ENCODE data around the gene RPS6KA1. TPM values are rescaled to one million over a fixed set of nuclear protein-coding genes. Genes with fewer than 3 reads are reported as not detected.

RPS6KA1 gene
- total and polyA plus RNA-seq, 9 of the 15 experiments (the other 6 are each of a cell fraction or from before 2014, with no cell fraction given), result 2.4 to 61.0 (median 35.5) TPM

GRCh38 chr1:26522073-26522472, 7.5 kb upstream of the RPS6KA1 start (continued):
- TF ChIP-seq ZBTB40 (IDR thresholded peaks at IDR 0.05) (no peak), ZBTB40 (CRISPR knock-in tag; IDR thresholded peaks at IDR 0.05) (no peak), DIDO1 (tag; IDR thresholded peaks at IDR 0.05; ENCODE audit: low read depth) (no peak), HDAC2 (IDR thresholded peaks at IDR 0.05) (peak; percentile 74; the same call in 1 of the 2 replicates), ZNF121 (CRISPR knock-in tag; conservative IDR thresholded peaks at IDR 0.05) (0 out of 2 replicates have a peak, but pooled peaks have one; percentile 7), POLR2H (tag; IDR thresholded peaks at IDR 0.05; ENCODE audit: low read depth) (no peak), PCBP1 (IDR thresholded peaks at IDR 0.05; ENCODE audit: low read depth, low read length, poor library complexity, severe bottlenecking) (no peak), GABPB2 (CRISPR knock-in tag; conservative IDR thresholded peaks at IDR 0.05) (no peak), ZNF584 (CRISPR knock-in tag; IDR thresholded peaks at IDR 0.05; ENCODE audit: low read depth) (no peak), FIP1L1 (IDR thresholded peaks at IDR 0.05; ENCODE audit: low read depth, low read length, poor library complexity, severe bottlenecking) (no peak), SMARCA5 (IDR thresholded peaks at IDR 0.05) (peak; percentile 89; the same call in 1 of the 2 replicates), CBX3 (IDR thresholded peaks at IDR 0.05; ENCODE audit: borderline replicate concordance in 1 of 2, low read length in 2 of 2) (no peak), ZFP91 (CRISPR knock-in tag; IDR thresholded peaks at IDR 0.05) (no peak), RBM25 (IDR thresholded peaks at IDR 0.05; ENCODE audit: low read depth, low read length, severe bottlenecking) (peak; percentile 95), SETDB1 (IDR thresholded peaks at IDR 0.05; ENCODE audit: low read length) (no peak), UBTF (IDR thresholded peaks at IDR 0.05; ENCODE audit: borderline replicate concordance in 1 of 2, low read depth in 2 of 2, low read length in 2 of 2) (no peak)
